GM12878 (cell line): ENCODE results near the gene UVSSA. TPM values are rescaled to one million over a fixed set of nuclear protein-coding genes. Genes with fewer than 3 reads are reported as not detected.
A peak's percentile ranks its signal among the peaks of the same experiment; 100 is the strongest.

ENCODE experiments used
- ATAC-seq: fragments of 200-7000 bp; cut with Tn5 transposase; 3 replicates; pipeline ENCODE4 v1.9.1; 2020; ENCODE audit warnings: mild to moderate bottlenecking, moderate library complexity
- BruUV-seq: library from RNA; stranded (reverse); fragments of 400-500 nt; replicated peaks from 2 replicates; lab custom pipeline; 2021; lab: Mats Ljungman, UMichigan
- CTCF ChIA-PET: fragments of 300-600 bp; sonication (Branson Sonifier 250); formaldehyde crosslinking; extraction: SDS; loops from one replicate; lab custom pipeline; 2021; ENCODE audit warnings: inconsistent platforms; lab: Yijun Ruan, JAX
- POLR2A ChIA-PET: fragments of 350-600 bp; formaldehyde crosslinking; extraction: SDS; loops from one replicate; lab custom pipeline; 2021; ENCODE audit warnings: inconsistent platforms; lab: Charles Lee
- RAD21 ChIA-PET: fragments of 300-600 bp; sonication (Branson Sonifier 250); formaldehyde crosslinking; loops from one replicate; lab custom pipeline; 2023; ENCODE audit warnings: antibody characterized with exemption; ENCODE audit not compliant: unreplicated experiment; lab: Charles Lee
- SMC1A ChIA-PET: fragments of 300-600 bp; sonication (Branson Sonifier 250); formaldehyde crosslinking; loops from one replicate; lab custom pipeline; 2023; ENCODE audit not compliant: unreplicated experiment, uncharacterized antibody; lab: Charles Lee
- DNase-seq: peaks from one replicate; pipeline ENCODE4 v3.0.0-alpha.2; 2011; ENCODE audit warnings: low read depth, low spot score
- FAIRE-seq: peaks from 3 replicates; lab custom pipeline; 2011; peaks lifted over from hg19 to GRCh38; lab: Jason Lieb, UNC
- H2AFZ ChIP-seq: 2 replicates; pipeline ENCODE4 v1.6.0; 2011; ENCODE audit warnings: low read depth, low read length, control low read depth; ENCODE audit not compliant: control insufficient read depth
- H3K27ac ChIP-seq: 2 replicates; pipeline ENCODE4 v1.5.1; 2011; ENCODE audit warnings: control low read depth; ENCODE audit not compliant: control insufficient read depth, insufficient read depth
- H3K27me3 ChIP-seq, 2 experiments: replicated peaks in 1 of 2; 2 replicates each; pipeline versions ENCODE4 v1.6.0 to v1.6.1; 2011; ENCODE audit warnings: low read length in 1 of 2; ENCODE audit not compliant: control insufficient read depth in 2 of 2, insufficient read depth in 2 of 2
- H3K36me3 ChIP-seq, 2 experiments: 2 replicates each; pipeline ENCODE4 v1.5.1; 2011; ENCODE audit warnings: low read length in 1 of 2; ENCODE audit not compliant: control insufficient read depth in 2 of 2, insufficient read depth in 2 of 2
- H3K4me1 ChIP-seq: 2 replicates; pipeline ENCODE4 v1.6.1; 2011; ENCODE audit warnings: mild to moderate bottlenecking, low read length, moderate library complexity, mixed read lengths; ENCODE audit not compliant: control insufficient read depth, insufficient read depth
- H3K4me2 ChIP-seq: 2 replicates; pipeline ENCODE4 v1.6.0; 2011; ENCODE audit warnings: control low read depth; ENCODE audit not compliant: control insufficient read depth, insufficient read depth
- H3K4me3 ChIP-seq: fragments of 200-600 bp; sonication (generic); 2 replicates; pipeline ENCODE4 v1.5.1; 2016
- H3K79me2 ChIP-seq: 2 replicates; pipeline ENCODE4 v1.6.0; 2011; ENCODE audit warnings: low read length; ENCODE audit not compliant: control insufficient read depth, insufficient read depth
- H3K9ac ChIP-seq: 2 replicates; pipeline ENCODE4 v1.8.0; 2011; ENCODE audit warnings: low read length, control low read depth, mixed read lengths; ENCODE audit not compliant: control insufficient read depth, insufficient read depth
- H3K9me3 ChIP-seq: replicated peaks from 3 replicates; pipeline ENCODE4 v1.5.1; 2011; ENCODE audit warnings: mild to moderate bottlenecking, low read length; ENCODE audit not compliant: control insufficient read depth, insufficient read depth
- H4K20me1 ChIP-seq: 2 replicates; pipeline ENCODE4 v1.6.0; 2011; ENCODE audit not compliant: control insufficient read depth, insufficient read depth
- RAD21 ChIP-seq: IDR thresholded peaks from 2 replicates; pipeline ENCODE4 v1.6.1; 2011; ENCODE audit warnings: mild to moderate bottlenecking, low read depth, low read length, moderate library complexity; ENCODE audit not compliant: insufficient read depth
- WGBS: methylation state at CpG from one replicate; pipeline ENCODE4 v1.1.6; 2016; ENCODE audit warnings: low lambda C conversion rate; ENCODE audit not compliant: insufficient replicate concordance, insufficient coverage; ENCODE audit errors: missing lambda C conversion rate; 5-methylcytosine and 5-hydroxymethylcytosine counted together
- in situ Hi-C: fragments of 300-500 bp; cut with MboI; formaldehyde crosslinking; loops from 9 replicates; pipeline ENCODE4 v1.14.3; 2018; ENCODE audit warnings: mixed read lengths
- intact Hi-C: fragments of 100-400 bp; cut with micrococcal nuclease; formaldehyde crosslinking; loops from one replicate; pipeline ENCODE4 v1.14.2; 2022; ENCODE audit not compliant: unreplicated experiment
- polyA plus RNA-seq, 11 experiments: library from polyadenylated mRNA; depleted of rRNA in 4 of 11; unstranded in 6 of 11; stranded (reverse) in 5 of 11; fragments of >200 nt; fragmentation: Nextera tagmentation in 4 of 11; fragmentation: Illumina TruSeq in 1 of 11; extraction: Ambion mirVana in 4 of 11; extraction: Trizol in 1 of 11; gene quantifications; 1 replicate in 1 of 11; 2 replicates in 10 of 11; pipeline versions ENCODE4 v1.2.1 to v1.2.3, GENCODE V29; 2011 to 2016; ENCODE audit warnings: inconsistent platforms in 2 of 11, missing spikeins in 2 of 11, low read depth in 1 of 11
- total RNA-seq, 4 experiments: library from RNA; depleted of rRNA in 3 of 4; stranded (reverse); fragments of >200 nt in 3 of 4; fragmentation: Illumina TruSeq in 1 of 4; extraction: Trizol in 1 of 4; gene quantifications; 2 replicates each; pipeline versions ENCODE4 v1.2.1 to v1.2.3, GENCODE V29; 2013 to 2021
- TF ChIP-seq, protein P1 (sequence below): IDR thresholded peaks from 2 replicates; pipeline ENCODE4 v1.6.1; 2011; ENCODE audit warnings: mild to moderate bottlenecking, low read depth, low read length, moderate library complexity; ENCODE audit not compliant: insufficient replicate concordance
- TF ChIP-seq, protein P2 (sequence below): IDR thresholded peaks from 2 replicates; pipeline ENCODE4 v1.6.1; 2011; ENCODE audit warnings: borderline replicate concordance, low read depth, mild to moderate bottlenecking, moderate library complexity, low read length; ENCODE audit not compliant: insufficient read depth, poor library complexity, severe bottlenecking

UVSSA gene
- total and polyA plus RNA-seq, 10 of the 15 experiments (the other 5 are each of a cell fraction or from before 2014, with no cell fraction given), result 0.34 to 16.8 (median 3.6) TPM

DNA sequence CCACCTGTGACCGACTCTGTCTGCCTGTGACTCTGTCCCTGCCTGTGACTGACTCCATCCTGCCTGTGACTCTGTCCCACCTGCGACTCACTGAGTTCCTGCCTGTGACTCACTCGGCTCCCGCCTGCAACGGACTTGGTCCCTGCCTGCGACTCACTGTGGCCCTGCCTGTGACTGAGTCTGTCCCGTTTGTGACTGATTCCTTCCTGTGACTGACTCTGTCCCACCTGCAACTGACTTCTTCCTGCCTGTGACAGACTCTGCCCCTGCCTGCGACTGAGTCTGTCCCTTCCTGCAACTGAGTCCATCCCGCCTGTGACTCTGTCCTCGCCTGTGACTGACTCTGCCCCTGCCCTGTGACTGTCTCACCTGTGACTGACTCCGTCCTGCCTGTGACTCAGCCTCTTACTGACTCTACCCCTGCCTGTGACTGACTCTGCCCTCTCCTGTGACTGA, 9.6 kb upstream of the UVSSA start:
- BruUV-seq, result no TSS peak
- Histone ChIP-seq H3K4me2 (no peak overlapping the region), H3K4me1 (no peaks in the 10 kb centered on the region), H3K79me2 (no peaks in the 10 kb centered on the region), H4K20me1 (no peaks in the 10 kb centered on the region), H3K9ac (no peak overlapping the region), H3K4me3 (no peak overlapping the region), H3K36me3 (peaks cover 25% of the 10 kb centered on the region in 2 experiments), H2AFZ (no peak overlapping the region), H3K27ac (no peak overlapping the region), H3K27me3 (no peaks in the 10 kb centered on the region), H3K9me3 (no peaks in the 10 kb centered on the region; the same call in 2 of the 3 replicates)
- FAIRE-seq (no peak), ATAC-seq (no peak), DNase-seq (no peak)
- in situ Hi-C loops (no loop called here), intact Hi-C loops (no loop called here)
- POLR2A ChIA-PET, result no interaction called here
- CTCF ChIA-PET, result no interaction called here
- RAD21 ChIA-PET, result no interaction called here
- WGBS, result 87% methylated on average over 11 of the region's 11 CpGs
- SMC1A ChIA-PET, result no interaction called here
- TF ChIP-seq, protein P1, sequence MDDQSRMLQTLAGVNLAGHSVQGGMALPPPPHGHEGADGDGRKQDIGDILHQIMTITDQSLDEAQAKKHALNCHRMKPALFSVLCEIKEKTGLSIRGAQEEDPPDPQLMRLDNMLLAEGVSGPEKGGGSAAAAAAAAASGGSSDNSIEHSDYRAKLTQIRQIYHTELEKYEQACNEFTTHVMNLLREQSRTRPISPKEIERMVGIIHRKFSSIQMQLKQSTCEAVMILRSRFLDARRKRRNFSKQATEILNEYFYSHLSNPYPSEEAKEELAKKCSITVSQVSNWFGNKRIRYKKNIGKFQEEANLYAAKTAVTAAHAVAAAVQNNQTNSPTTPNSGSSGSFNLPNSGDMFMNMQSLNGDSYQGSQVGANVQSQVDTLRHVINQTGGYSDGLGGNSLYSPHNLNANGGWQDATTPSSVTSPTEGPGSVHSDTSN, result peak; percentile 46
- TF ChIP-seq, protein P2, sequence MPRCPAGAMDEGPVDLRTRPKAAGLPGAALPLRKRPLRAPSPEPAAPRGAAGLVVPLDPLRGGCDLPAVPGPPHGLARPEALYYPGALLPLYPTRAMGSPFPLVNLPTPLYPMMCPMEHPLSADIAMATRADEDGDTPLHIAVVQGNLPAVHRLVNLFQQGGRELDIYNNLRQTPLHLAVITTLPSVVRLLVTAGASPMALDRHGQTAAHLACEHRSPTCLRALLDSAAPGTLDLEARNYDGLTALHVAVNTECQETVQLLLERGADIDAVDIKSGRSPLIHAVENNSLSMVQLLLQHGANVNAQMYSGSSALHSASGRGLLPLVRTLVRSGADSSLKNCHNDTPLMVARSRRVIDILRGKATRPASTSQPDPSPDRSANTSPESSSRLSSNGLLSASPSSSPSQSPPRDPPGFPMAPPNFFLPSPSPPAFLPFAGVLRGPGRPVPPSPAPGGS, result peak; percentile 96
- no peak for TF ChIP-seq RAD21
